Trophoblast cell (in vitro differentiated cells and primary cell): ENCODE measurements around the gene VPS39.

Source experiments
- DNase-seq, 2 donors: peaks; one replicate each; pipeline ENCODE4 v3.0.0-alpha.2; 2016
- H2AFZ ChIP-seq: 2 replicates; pipeline ENCODE4 v1.6.1; 2013; ENCODE audit warnings: low read length, moderate library complexity, mild to moderate bottlenecking; ENCODE audit not compliant: insufficient read depth, poor library complexity
- H2AK5ac ChIP-seq: 2 replicates; pipeline ENCODE4 v1.6.1; 2013; ENCODE audit warnings: mild to moderate bottlenecking, low read length
- H2BK120ac ChIP-seq: 2 replicates; pipeline ENCODE4 v1.6.1; 2013; ENCODE audit warnings: low read length, mild to moderate bottlenecking, moderate library complexity; ENCODE audit not compliant: insufficient read depth, poor library complexity
- H2BK12ac ChIP-seq: 2 replicates; pipeline ENCODE4 v1.6.1; 2013; ENCODE audit warnings: mild to moderate bottlenecking, low read length, moderate library complexity
- H2BK5ac ChIP-seq: 2 replicates; pipeline ENCODE4 v1.6.1; 2013; ENCODE audit warnings: low read length, low read depth, moderate library complexity, mild to moderate bottlenecking; ENCODE audit not compliant: poor library complexity
- H3K14ac ChIP-seq: 2 replicates; pipeline ENCODE4 v1.6.1; 2013; ENCODE audit warnings: mild to moderate bottlenecking, low read length
- H3K18ac ChIP-seq: 2 replicates; pipeline ENCODE4 v1.6.1; 2013; ENCODE audit warnings: mild to moderate bottlenecking, low read length
- H3K23ac ChIP-seq: 2 replicates; pipeline ENCODE4 v1.6.1; 2013; ENCODE audit warnings: low read length
- H3K27ac ChIP-seq: 2 replicates; pipeline ENCODE4 v1.5.1; 2013; ENCODE audit warnings: low read depth, mild to moderate bottlenecking, inconsistent platforms, low read length, moderate library complexity
- H3K27me3 ChIP-seq: 2 replicates; pipeline ENCODE4 v1.6.1; 2013; ENCODE audit warnings: inconsistent platforms, mild to moderate bottlenecking, low read length, moderate library complexity; ENCODE audit not compliant: insufficient read depth
- H3K36me3 ChIP-seq, 2 experiments: 1 replicate in 1 of 2; 2 replicates in 1 of 2; pipeline ENCODE4 v1.6.1; 2013; ENCODE audit warnings: low read length in 2 of 2, mild to moderate bottlenecking in 2 of 2, moderate library complexity in 1 of 2; ENCODE audit not compliant: insufficient read depth in 2 of 2, control insufficient read depth in 1 of 2
- H3K4ac ChIP-seq: 2 replicates; pipeline ENCODE4 v1.6.1; 2013; ENCODE audit warnings: low read depth, mild to moderate bottlenecking, low read length, moderate library complexity
- H3K4me1 ChIP-seq, 2 experiments: 1 replicate in 1 of 2; 2 replicates in 1 of 2; pipeline ENCODE4 v1.6.1; 2013; ENCODE audit warnings: low read length in 2 of 2, mild to moderate bottlenecking in 2 of 2, moderate library complexity in 1 of 2; ENCODE audit not compliant: insufficient read depth in 2 of 2, control insufficient read depth in 1 of 2
- H3K4me2 ChIP-seq: 2 replicates; pipeline ENCODE4 v1.6.1; 2013; ENCODE audit warnings: inconsistent platforms, mild to moderate bottlenecking, low read length, moderate library complexity
- H3K4me3 ChIP-seq: 2 replicates; pipeline ENCODE4 v1.5.1; 2013; ENCODE audit warnings: mild to moderate bottlenecking, low read depth, low read length, inconsistent platforms
- H3K79me1 ChIP-seq: one replicate; pipeline ENCODE4 v1.6.1; 2013; ENCODE audit warnings: low read length
- H3K79me2 ChIP-seq: 2 replicates; pipeline ENCODE4 v1.6.1; 2013; ENCODE audit warnings: low read length, mild to moderate bottlenecking; ENCODE audit not compliant: control insufficient read depth, insufficient read depth, poor library complexity
- H3K9ac ChIP-seq: 2 replicates; pipeline ENCODE4 v1.6.1; 2013; ENCODE audit warnings: mild to moderate bottlenecking, low read length
- H3K9me3 ChIP-seq: 2 replicates; pipeline ENCODE4 v1.6.1; 2013; ENCODE audit warnings: low read depth, mild to moderate bottlenecking, control low read depth, inconsistent platforms, low read length; ENCODE audit not compliant: insufficient read depth
- H4K12ac ChIP-seq: 2 replicates; pipeline ENCODE4 v1.6.1; 2013; ENCODE audit warnings: low read depth, mild to moderate bottlenecking, low read length, moderate library complexity
- H4K8ac ChIP-seq: 2 replicates; pipeline ENCODE4 v1.6.1; 2013; ENCODE audit warnings: low read depth, mild to moderate bottlenecking, low read length, moderate library complexity
- H4K91ac ChIP-seq: one replicate; pipeline ENCODE4 v1.6.1; 2013; ENCODE audit warnings: low read depth, mild to moderate bottlenecking, low read length, moderate library complexity
- WGBS: extraction: QIAGEN DNeasy Blood & Tissue Kit; methylation state at CpG from one replicate; pipeline ENCODE4 v1.1.7; 2013; ENCODE audit warnings: missing lambda C conversion rate; ENCODE audit not compliant: insufficient read length, insufficient coverage; ENCODE audit errors: extremely low coverage; 5-methylcytosine and 5-hydroxymethylcytosine counted together

Gene VPS39

DNA sequence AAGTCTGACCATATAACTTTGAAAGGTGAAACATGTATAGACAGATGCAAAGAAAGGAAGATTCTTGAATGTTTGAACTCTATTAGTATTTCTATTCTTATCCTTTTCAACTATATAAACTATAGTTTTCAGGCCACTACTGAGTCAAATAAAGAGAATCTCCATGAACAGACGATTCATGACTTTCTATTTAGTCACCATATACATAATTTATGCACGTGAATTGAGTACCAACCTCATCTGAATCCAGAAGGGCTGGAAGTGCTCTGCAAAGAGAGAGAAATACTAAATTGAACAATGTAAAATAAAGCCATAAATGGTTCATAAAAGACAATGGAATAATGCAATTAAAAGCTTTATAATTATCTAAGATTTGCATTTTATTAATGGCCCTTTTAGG, 9.5 kb upstream of the VPS39 start:
- Histone ChIP-seq H4K12ac (no peak overlapping the region), H3K36me3 (peaks cover 7 to 12% of the 10 kb centered on the region in 2 experiments), H3K9me3 (no peaks in the 10 kb centered on the region), H3K4me3 (no peak overlapping the region), H3K18ac (no peak overlapping the region), H3K4me2 (no peak overlapping the region), H3K9ac (no peak overlapping the region), H2BK12ac (no peak overlapping the region), H3K79me1 (no peaks in the 10 kb centered on the region), H4K8ac (no peak overlapping the region), H3K27me3 (no peaks in the 10 kb centered on the region), H3K23ac (no peak overlapping the region), H2AFZ (no peak overlapping the region), H2AK5ac (no peak overlapping the region), H3K4ac (no peak overlapping the region), H3K79me2 (no peaks in the 10 kb centered on the region), H2BK5ac (no peak overlapping the region), H2BK120ac (no peak overlapping the region), H4K91ac (no peak overlapping the region), H3K27ac (no peak overlapping the region), H3K14ac (no peak overlapping the region), H3K4me1 (no peaks in the 10 kb centered on the region)
- no CpG with 5 or more reads among the region's 2 CpGs for WGBS
- no peak for DNase-seq

DNA sequence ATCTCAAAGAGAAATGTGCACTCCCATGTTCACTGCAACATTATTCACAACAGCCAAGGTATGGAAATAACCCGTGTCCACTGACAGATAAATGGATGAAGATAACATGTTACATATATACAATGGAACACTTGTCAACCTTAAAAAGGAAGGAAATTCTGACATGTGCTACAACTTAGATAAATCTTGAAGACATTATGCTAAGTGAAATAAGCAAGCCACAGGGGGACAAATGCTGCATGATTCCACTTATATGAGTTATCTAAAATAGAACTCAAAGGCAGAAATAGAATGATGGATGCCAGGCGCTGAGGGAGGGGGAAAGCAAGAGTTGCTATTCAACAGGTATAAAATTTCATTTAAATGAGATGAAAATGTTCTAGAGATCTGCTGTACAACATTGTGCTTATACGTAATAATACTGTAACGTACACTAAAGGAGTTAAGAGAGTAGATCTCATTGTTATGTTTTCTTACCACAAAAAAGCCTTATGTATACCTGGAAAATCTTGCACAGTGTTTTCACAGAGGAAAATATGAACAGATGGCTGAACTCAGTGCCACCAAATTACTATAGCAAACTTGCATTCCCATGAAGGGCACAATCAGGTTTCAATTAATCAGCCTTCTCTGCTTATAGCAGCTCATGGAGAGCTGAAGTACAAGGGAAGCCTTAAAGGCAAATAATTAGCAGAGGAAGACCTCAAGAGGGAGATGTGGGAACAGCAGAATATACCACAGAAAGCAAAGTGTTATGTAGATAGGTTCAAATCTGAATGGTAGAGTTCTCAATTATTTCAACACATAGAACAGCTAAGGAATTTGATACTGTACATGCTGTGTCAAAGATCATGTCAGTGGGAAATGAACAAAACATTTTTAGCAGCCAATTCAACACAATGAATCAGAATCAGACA, 8.1 kb upstream of the VPS39 start:
- Histone ChIP-seq H3K4ac (no peak overlapping the region), H3K18ac (no peak overlapping the region), H3K79me2 (no peaks in the 10 kb centered on the region), H3K4me3 (no peak overlapping the region), H2AFZ (no peak overlapping the region), H3K27me3 (no peaks in the 10 kb centered on the region), H3K4me1 (no peaks in the 10 kb centered on the region), H3K14ac (no peak overlapping the region), H3K79me1 (no peaks in the 10 kb centered on the region), H2BK5ac (no peak overlapping the region), H3K23ac (no peak overlapping the region), H4K12ac (no peak overlapping the region), H4K8ac (no peak overlapping the region), H3K4me2 (no peak overlapping the region), H2BK12ac (no peak overlapping the region), H2BK120ac (no peak overlapping the region), H3K9ac (no peak overlapping the region), H2AK5ac (no peak overlapping the region), H4K91ac (no peak overlapping the region), H3K27ac (no peak overlapping the region), H3K9me3 (no peaks in the 10 kb centered on the region), H3K36me3 (peaks cover 7 to 13% of the 10 kb centered on the region in 2 experiments)
- no CpG with 5 or more reads among the region's 4 CpGs for WGBS
- no peak for DNase-seq

DNA sequence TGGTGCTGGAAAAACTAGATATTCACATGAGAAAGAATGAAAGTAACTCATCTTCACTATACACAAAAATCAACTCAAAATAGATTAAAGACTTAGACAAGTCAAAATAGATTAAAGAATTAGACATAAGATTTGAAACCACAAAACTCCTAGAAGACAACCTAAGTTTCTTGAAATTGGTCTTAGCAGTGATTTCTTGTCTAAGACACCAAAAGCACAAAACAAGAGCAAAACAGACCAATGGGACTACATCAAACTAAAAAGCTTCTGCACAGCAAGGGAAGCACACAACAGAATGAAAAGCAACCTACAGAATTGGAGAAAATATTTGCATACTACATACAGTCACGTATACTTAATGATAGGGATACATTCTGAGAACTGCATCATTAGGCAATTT, 6.5 kb upstream of the VPS39 start:
- Histone ChIP-seq H2BK5ac (no peak overlapping the region), H3K27ac (no peak overlapping the region), H3K27me3 (no peaks in the 10 kb centered on the region), H3K18ac (no peak overlapping the region), H3K14ac (no peak overlapping the region), H3K9me3 (no peaks in the 10 kb centered on the region), H2AK5ac (no peak overlapping the region), H4K12ac (no peak overlapping the region), H2BK120ac (no peak overlapping the region), H3K23ac (no peak overlapping the region), H3K4me3 (no peak overlapping the region), H3K79me2 (no peaks in the 10 kb centered on the region), H4K8ac (no peak overlapping the region), H3K4me1 (no peaks in the 10 kb centered on the region), H2AFZ (no peak overlapping the region), H4K91ac (no peak overlapping the region), H3K4me2 (no peak overlapping the region), H3K79me1 (no peaks in the 10 kb centered on the region), H3K4ac (no peak overlapping the region), H2BK12ac (no peak overlapping the region), H3K36me3 (peaks cover 9 to 16% of the 10 kb centered on the region in 2 experiments), H3K9ac (no peak overlapping the region)
- no CpG with 5 or more reads among the region's 1 CpG for WGBS
- no peak for DNase-seq

DNA sequence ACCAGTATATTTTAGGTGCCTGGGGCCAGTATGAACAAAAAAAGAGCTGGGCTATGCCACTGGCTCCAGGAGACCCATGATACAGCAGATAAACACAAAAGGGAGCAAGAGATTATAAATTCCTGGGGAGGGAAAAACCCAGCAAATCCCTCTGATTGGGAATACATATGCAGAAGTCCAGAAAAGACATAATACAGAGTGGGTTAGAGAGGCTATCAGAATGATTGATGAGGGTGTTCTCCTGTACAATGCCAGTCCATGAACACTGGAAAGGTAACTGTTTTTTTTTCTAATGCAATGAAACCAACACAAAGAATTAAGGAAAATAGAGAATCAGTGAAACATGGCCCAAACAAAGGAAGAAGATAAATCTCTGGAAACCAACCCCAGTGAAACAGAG, 5.4 kb upstream of the VPS39 start:
- no peak overlapping the region for H4K8ac ChIP-seq
- no peak overlapping the region for H2BK12ac ChIP-seq
- no peak overlapping the region for H3K4ac ChIP-seq
- no peak overlapping the region for H4K91ac ChIP-seq
- H3K9ac ChIP-seq, result no peak overlapping the region
- no peak overlapping the region for H2BK5ac ChIP-seq
- H3K27ac ChIP-seq, result no peak overlapping the region
- H4K12ac ChIP-seq, result no peak overlapping the region
- DNase-seq, result no peak
- H3K14ac ChIP-seq, result no peak overlapping the region
- peaks cover 9 to 16% of the 10 kb centered on the region in 2 experiments for H3K36me3 ChIP-seq
- H3K27me3 ChIP-seq, result no peaks in the 10 kb centered on the region
- H3K79me2 ChIP-seq, result no peaks in the 10 kb centered on the region
- no peak overlapping the region for H2BK120ac ChIP-seq
- no peak overlapping the region for H3K4me3 ChIP-seq
- no peaks in the 10 kb centered on the region for H3K4me1 ChIP-seq
- H3K23ac ChIP-seq, result no peak overlapping the region
- no peaks in the 10 kb centered on the region for H3K79me1 ChIP-seq
- no peak overlapping the region for H2AK5ac ChIP-seq
- H2AFZ ChIP-seq, result no peak overlapping the region
- no peaks in the 10 kb centered on the region for H3K9me3 ChIP-seq
- H3K18ac ChIP-seq, result no peak overlapping the region
- no peak overlapping the region for H3K4me2 ChIP-seq
